GM19324 (cell line): ENCODE data around the gene AATK.
"Not testable (repeated sequence)": the region's sequence is repeated elsewhere in the genome, so short reads cannot be mapped to it uniquely, and the experiment has no call there.

Source experiments
- ATAC-seq: cut with Tn5 transposase; IDR thresholded peaks from one replicate; pipeline ENCODE4 v1.9.1; 2021; ENCODE audit warnings: mild to moderate bottlenecking, moderate library complexity; ENCODE audit not compliant: unreplicated experiment, low FRiP score

Gene AATK

GRCh38 chr17:81163703-81164370, 2.2 kb downstream of the AATK start:
- no peak for ATAC-seq

GRCh38 chr17:81163051-81163695, 2.8 kb downstream of the AATK start:
- no peak for ATAC-seq

GRCh38 chr17:81162491-81162890, 3.5 kb downstream of the AATK start:
- ATAC-seq, result no peak

GRCh38 chr17:81161972-81162371, 4.0 kb downstream of the AATK start:
- ATAC-seq, result no peak

GRCh38 chr17:81161536-81161935, 4.5 kb downstream of the AATK start:
- ATAC-seq, result no peak

- no peak for ATAC-seq
Observed at GRCh38 chr17:81160747-81161453, 5.1 kb downstream of the AATK start.

GRCh38 chr17:81160306-81160705, 5.7 kb downstream of the AATK start:
- no peak for ATAC-seq

- ATAC-seq, result no peak
Observed at GRCh38 chr17:81159611-81160265, 6.3 kb downstream of the AATK start.

GRCh38 chr17:81158688-81159590, 7.1 kb downstream of the AATK start:
- no peak for ATAC-seq

GRCh38 chr17:81157848-81158687, 8.0 kb downstream of the AATK start:
- ATAC-seq, result no peak

- ATAC-seq, result no peak
Observed at GRCh38 chr17:81156866-81157805, 8.9 kb downstream of the AATK start.

- ATAC-seq, result no peak
Observed at GRCh38 chr17:81154961-81155360, 11.1 kb downstream of the AATK start.

GRCh38 chr17:81154016-81154415, 12.0 kb downstream of the AATK start:
- not testable (repeated sequence) for ATAC-seq

- no peak for ATAC-seq
Observed at GRCh38 chr17:81153340-81153803, 12.6 kb downstream of the AATK start.

- ATAC-seq, result no peak
Observed at GRCh38 chr17:81152288-81152828, 13.7 kb downstream of the AATK start.

- ATAC-seq, result no peak
Observed at GRCh38 chr17:81151278-81151677, 14.7 kb downstream of the AATK start.

- no peak for ATAC-seq
Observed at GRCh38 chr17:81150377-81151077, 15.5 kb downstream of the AATK start.
